ENCODE data around the gene SPATA20.

DNA sequence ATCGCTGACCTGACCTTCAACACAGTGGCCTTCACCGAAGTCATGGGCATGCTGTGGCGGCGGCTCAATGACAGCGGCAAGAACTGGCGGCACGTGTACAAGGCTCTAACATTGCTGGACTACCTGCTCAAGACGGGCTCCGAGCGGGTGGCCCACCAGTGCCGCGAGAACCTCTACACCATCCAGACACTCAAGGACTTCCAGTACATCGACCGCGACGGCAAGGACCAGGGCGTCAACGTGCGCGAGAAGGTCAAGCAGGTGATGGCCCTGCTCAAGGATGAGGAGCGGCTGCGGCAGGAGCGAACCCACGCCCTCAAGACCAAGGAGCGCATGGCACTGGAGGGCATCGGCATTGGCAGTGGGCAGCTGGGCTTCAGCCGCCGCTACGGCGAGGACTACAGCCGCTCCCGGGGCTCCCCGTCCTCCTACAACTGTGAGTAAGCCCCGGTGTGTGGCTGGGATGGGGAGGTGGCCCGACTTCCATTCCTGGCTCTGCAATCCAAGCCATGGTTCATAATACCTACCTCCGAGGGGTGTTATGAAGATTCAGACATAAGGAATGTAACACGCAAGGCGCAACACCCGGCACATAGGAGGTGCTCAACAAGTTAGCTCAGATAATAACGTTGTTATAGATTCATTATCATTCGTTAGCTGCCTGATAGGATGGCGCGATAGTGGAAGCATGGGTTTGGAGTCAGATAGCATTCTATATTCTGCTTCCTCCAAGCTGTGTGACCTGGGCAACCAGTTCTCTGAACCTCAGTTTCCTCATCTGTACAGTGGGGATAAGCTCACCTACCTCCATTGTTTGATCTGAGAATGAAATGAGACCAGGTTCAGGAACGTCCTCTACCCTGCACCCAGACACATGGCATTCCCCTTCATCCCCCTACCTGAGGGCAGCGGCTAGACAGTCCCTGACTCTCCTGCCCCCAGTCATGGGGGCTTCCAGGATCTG lies 10.0 kb upstream of the SPATA20 start:
- TF ChIP-seq, protein P1, sequence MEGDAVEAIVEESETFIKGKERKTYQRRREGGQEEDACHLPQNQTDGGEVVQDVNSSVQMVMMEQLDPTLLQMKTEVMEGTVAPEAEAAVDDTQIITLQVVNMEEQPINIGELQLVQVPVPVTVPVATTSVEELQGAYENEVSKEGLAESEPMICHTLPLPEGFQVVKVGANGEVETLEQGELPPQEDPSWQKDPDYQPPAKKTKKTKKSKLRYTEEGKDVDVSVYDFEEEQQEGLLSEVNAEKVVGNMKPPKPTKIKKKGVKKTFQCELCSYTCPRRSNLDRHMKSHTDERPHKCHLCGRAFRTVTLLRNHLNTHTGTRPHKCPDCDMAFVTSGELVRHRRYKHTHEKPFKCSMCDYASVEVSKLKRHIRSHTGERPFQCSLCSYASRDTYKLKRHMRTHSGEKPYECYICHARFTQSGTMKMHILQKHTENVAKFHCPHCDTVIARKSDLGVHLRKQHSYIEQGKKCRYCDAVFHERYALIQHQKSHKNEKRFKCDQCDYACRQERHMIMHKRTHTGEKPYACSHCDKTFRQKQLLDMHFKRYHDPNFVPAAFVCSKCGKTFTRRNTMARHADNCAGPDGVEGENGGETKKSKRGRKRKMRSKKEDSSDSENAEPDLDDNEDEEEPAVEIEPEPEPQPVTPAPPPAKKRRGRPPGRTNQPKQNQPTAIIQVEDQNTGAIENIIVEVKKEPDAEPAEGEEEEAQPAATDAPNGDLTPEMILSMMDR (IDR thresholded peaks at IDR 0.05), result no peak
- TF ChIP-seq POLR2A (IDR thresholded peaks at IDR 0.05), result no peak
- no peak for TF ChIP-seq EP300 (IDR thresholded peaks at IDR 0.05; ENCODE audit: low read depth)
